ENCODE measurements around the gene PCDHA12.
"Not testable (repeated sequence)": the region's sequence is repeated elsewhere in the genome, so short reads cannot be mapped to it uniquely, and the experiment has no call there.

GRCh38 chr5:140849831-140850634, 25.1 kb upstream of the PCDHA12 start:
- TF ChIP-seq, protein P1, sequence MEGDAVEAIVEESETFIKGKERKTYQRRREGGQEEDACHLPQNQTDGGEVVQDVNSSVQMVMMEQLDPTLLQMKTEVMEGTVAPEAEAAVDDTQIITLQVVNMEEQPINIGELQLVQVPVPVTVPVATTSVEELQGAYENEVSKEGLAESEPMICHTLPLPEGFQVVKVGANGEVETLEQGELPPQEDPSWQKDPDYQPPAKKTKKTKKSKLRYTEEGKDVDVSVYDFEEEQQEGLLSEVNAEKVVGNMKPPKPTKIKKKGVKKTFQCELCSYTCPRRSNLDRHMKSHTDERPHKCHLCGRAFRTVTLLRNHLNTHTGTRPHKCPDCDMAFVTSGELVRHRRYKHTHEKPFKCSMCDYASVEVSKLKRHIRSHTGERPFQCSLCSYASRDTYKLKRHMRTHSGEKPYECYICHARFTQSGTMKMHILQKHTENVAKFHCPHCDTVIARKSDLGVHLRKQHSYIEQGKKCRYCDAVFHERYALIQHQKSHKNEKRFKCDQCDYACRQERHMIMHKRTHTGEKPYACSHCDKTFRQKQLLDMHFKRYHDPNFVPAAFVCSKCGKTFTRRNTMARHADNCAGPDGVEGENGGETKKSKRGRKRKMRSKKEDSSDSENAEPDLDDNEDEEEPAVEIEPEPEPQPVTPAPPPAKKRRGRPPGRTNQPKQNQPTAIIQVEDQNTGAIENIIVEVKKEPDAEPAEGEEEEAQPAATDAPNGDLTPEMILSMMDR (IDR thresholded peaks at IDR 0.05): not testable (repeated sequence)
- not testable (repeated sequence) for TF ChIP-seq POLR2A (IDR thresholded peaks at IDR 0.05)
